Activated T-helper 2 cell treated with anti-CD3 and anti-CD28 coated beads, Interferon-gamma antibody, Interleukin-2, Interleukin-4, amounts not matched to agents 10 μg/mL and 5 μg/mL and 100 μg/mL, durations not matched to agents 14 hours and 24 hours and 36 hours (primary cell): ENCODE data around the gene ANO7. TPM values are rescaled to one million over a fixed set of nuclear protein-coding genes. Genes with fewer than 3 reads are reported as not detected.

Experiments
- DNase-seq: peaks from one replicate; pipeline ENCODE4 v3.0.0; 2021; ENCODE audit warnings: low spot score
- H3K27ac Mint-ChIP-seq: one replicate; pipeline ENCODE4 v1.8.0; 2021; ENCODE audit warnings: mixed read lengths
- H3K27me3 Mint-ChIP-seq: one replicate; pipeline ENCODE4 v1.8.0; 2021; ENCODE audit warnings: low read depth, mixed read lengths
- H3K36me3 Mint-ChIP-seq: one replicate; pipeline ENCODE4 v1.8.0; 2021; ENCODE audit warnings: low read depth, mixed read lengths
- H3K4me1 Mint-ChIP-seq: one replicate; pipeline ENCODE4 v1.8.0; 2021; ENCODE audit warnings: low read depth, mixed read lengths
- H3K4me3 Mint-ChIP-seq: one replicate; pipeline ENCODE4 v1.8.0; 2021; ENCODE audit warnings: low read depth, mild to moderate bottlenecking, moderate library complexity, mixed read lengths
- H3K9me3 Mint-ChIP-seq: one replicate; pipeline ENCODE4 v1.8.0; 2021; ENCODE audit warnings: mixed read lengths
- intact Hi-C: fragments of 100-400 bp; cut with micrococcal nuclease; formaldehyde crosslinking; loops from one replicate; pipeline ENCODE4 v1.15.1; 2023
- total RNA-seq: library from RNA; stranded (reverse); gene quantifications from 2 replicates; pipeline ENCODE4 v1.2.3, GENCODE V29; 2022

The ANO7 gene
- total RNA-seq, 1 donor from 2014 or later = 4.3 TPM

DNA sequence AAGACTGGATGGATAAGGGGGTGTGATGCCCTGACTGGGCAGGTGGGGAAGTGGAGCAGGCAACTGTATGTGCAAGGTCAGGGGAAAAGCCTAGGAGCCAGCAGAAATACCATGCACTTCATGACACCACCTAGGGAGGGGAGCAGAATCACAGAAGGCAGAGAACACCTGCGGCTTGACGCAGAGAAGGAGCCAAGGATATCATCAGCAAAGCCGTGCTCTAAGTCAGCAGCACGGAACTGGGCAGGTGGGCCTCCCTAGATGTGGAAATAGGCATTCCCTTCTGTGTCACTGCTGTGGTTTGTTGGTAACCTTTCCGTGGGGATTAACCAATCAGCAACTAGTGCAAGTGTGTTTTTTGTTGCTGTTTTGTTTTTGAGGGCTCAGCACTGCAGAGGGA, 85.7 kb downstream of the ANO7 start:
- no peaks in the 10 kb centered on the region for H3K27me3 Mint-ChIP-seq

More for the DNA sequence above, 85.7 kb downstream of the ANO7 start:
- DNase-seq = no peak
- Mint-ChIP-seq H3K9me3 (peaks cover 22% of the 10 kb centered on the region), H3K27ac (no peak overlapping the region), H3K4me1 (peaks cover 28% of the 10 kb centered on the region), H3K4me3 (no peak overlapping the region), H3K36me3 (peaks cover 48% of the 10 kb centered on the region)
- intact Hi-C loops = no loop called here

Other genes with a start within 250 kb of the ANO7 start
- 1.5 and 1.7 TPM in 2 replicates for gene SNED1, start 190.1 kb upstream of the ANO7 start, total RNA-seq
- 34.4 and 35.4 TPM in 2 replicates for gene MTERF4, start 86.4 kb upstream of the ANO7 start, total RNA-seq
- 72.5 and 75.8 TPM in 2 replicates for gene PASK, start 39.2 kb upstream of the ANO7 start, total RNA-seq
- 101 and 106 TPM in 2 replicates for gene PPP1R7, start 38.2 kb upstream of the ANO7 start, total RNA-seq
- 282 and 293 TPM in 2 replicates for gene HDLBP, start 127.0 kb downstream of the ANO7 start, total RNA-seq
- 231 TPM in 2 replicates for gene SEPTIN2, start 127.2 kb downstream of the ANO7 start, total RNA-seq
- 38.1 and 38.2 TPM in 2 replicates for gene FARP2, start 167.6 kb downstream of the ANO7 start, total RNA-seq